WI38 (cell line): ENCODE measurements around the gene GPNMB.

ENCODE experiments used
- H3K4me3 ChIP-seq: 2 replicates; pipeline ENCODE4 v1.5.1; 2011; ENCODE audit warnings: low read depth, mild to moderate bottlenecking, control low read depth, low read length
- TF ChIP-seq, protein P1 (sequence below): IDR thresholded peaks from 2 replicates; pipeline ENCODE4 v1.5.1; 2012; ENCODE audit warnings: low read depth, mild to moderate bottlenecking, control low read depth, low read length

The GPNMB gene

DNA sequence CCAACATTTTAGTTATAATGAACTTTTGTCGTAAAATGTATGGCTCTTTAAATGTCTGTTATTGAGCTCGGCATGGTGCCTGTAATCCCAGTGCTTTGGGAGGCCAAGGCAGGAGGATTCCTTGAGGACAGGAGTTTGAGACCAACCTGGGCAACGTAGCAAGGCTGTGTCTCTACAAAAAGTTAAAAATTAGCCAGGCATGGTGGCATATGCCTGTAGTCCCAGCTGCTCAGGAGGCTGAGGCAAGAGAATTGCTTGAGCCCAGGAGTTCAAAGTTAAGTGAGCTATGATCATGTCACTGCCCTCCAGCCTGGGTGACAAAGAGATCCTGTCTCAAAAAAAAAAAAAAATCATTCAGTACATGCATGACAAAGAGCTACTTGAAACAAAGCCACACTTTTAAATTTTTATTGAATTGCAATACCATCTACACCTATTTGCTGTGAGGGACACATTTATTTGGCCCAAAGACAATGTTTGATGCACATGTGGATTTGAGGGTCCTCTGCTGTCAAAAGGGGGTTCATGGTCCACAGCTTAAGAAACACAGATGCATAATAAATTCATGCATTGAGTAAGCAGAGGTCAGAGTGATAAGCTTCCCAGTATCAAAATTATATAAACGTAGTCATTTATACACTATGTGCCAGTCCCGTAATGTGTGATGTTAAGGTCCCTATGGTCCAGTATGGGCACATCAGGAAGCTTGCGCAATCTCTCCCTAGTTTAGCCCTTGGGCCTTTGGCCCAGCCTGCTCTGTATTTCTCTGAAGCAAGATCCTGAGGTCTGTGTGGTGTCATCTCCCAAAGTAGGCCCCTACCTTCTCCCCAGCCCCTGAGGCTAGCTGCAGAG, 48.2 kb downstream of the GPNMB start:
- TF ChIP-seq, protein P1, sequence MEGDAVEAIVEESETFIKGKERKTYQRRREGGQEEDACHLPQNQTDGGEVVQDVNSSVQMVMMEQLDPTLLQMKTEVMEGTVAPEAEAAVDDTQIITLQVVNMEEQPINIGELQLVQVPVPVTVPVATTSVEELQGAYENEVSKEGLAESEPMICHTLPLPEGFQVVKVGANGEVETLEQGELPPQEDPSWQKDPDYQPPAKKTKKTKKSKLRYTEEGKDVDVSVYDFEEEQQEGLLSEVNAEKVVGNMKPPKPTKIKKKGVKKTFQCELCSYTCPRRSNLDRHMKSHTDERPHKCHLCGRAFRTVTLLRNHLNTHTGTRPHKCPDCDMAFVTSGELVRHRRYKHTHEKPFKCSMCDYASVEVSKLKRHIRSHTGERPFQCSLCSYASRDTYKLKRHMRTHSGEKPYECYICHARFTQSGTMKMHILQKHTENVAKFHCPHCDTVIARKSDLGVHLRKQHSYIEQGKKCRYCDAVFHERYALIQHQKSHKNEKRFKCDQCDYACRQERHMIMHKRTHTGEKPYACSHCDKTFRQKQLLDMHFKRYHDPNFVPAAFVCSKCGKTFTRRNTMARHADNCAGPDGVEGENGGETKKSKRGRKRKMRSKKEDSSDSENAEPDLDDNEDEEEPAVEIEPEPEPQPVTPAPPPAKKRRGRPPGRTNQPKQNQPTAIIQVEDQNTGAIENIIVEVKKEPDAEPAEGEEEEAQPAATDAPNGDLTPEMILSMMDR, result no peak
- no peak overlapping the region for H3K4me3 ChIP-seq

DNA sequence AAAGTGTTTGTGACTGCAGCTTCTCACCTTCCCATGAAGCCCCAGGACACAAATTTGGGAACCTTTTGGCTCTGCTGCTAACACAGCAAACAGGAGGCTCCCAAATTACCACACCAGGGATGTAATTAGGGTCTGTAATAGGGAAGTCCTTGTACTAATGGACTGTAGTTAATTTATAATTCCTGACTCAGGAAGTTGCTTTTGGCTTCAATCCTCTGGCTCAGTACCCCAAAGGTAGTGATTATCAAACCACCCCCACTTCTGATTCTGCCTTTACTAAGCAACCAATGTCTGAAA, 48.8 kb downstream of the GPNMB start:
- TF ChIP-seq, protein P1, result no peak

DNA sequence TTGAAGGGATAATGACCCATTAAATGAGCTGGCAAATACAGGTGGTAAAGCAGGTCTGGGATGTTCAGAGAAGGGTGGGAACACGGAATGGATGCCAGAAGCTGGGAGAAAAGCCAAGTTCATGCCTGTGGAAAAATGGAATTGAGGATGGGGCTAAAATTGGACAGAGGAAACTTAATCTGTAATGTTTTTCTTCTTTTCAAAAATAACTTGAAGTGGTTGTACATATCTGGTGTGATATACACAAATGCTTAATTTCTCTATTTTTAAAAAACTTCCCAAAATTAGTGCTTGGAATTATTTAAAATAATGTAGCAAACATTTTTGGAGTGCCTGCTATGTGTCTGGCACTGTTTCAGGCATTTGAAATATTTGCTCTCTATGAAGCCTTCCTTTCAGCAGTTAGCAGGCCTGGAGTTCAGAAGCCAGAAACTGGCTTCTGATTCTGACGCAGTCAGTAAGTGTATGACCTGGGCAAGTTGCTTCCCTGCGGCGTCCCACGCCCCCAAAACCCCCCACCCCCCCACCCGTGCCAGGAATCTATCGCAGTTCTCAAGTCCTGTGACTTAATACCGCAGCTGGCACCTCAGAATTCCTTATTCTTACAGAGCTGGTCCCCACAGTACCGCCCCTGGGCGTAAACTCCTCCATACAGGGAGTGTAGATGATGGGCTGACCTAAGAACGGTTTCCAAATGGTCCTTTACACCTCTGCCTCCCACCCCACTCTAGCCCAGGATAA, 51.7 kb downstream of the GPNMB start:
- TF ChIP-seq, protein P1, result no peak
- H3K4me3 ChIP-seq, result peak overlapping the region; percentile 73; the same call in 1 of the 2 replicates

More for the DNA sequence above, 48.8 kb downstream of the GPNMB start:
- H3K4me3 ChIP-seq, result no peak overlapping the region

DNA sequence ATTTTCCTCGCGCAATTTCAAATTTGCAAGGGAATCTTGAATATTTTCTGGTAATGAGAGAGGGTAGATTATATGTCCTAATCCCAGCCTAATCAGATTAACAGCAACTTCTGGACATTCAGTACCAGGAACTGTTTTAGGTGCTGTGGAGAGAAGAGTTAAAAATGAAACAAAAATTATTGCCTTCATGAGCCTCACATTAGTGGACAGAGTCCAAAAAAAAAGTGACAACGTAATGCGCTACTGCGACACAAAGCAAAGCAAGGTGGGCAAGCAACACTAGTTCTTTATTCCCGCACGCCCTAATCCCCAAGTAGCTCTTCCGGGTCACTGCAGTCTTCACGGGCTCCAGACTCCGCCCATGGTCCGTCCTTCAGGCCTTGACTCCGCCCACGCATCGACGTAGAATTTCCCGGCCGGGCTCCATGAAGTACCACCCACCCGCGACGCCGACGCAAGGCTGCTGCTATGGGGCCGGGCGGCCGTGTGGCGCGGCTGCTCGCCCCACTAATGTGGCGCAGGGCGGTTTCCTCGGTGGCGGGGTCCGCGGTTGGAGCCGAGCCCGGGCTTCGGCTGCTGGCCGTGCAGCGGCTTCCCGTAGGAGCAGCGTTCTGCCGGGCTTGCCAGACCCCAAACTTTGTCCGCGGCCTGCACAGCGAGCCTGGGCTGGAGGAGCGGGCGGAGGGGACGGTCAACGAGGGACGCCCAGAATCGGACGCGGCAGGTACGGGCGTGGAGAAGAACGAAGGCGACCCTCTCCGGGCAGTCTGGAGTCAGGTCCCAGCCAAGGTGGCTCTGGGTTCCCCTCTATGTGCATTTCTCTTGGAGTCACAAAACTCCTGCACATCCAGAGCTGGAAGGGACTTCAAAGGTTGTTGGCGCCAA, 52.6 kb downstream of the GPNMB start, which contains the start of gene MALSU1:
MALSU1 (plus strand) TSS at position 455 of the 885 bp plus-strand sequence; CDS start at position 469, 14 bp downstream.
- TF ChIP-seq, protein P1, result no peak
- H3K4me3 ChIP-seq, result peak within 1 kb of the TSS; percentile 73

DNA sequence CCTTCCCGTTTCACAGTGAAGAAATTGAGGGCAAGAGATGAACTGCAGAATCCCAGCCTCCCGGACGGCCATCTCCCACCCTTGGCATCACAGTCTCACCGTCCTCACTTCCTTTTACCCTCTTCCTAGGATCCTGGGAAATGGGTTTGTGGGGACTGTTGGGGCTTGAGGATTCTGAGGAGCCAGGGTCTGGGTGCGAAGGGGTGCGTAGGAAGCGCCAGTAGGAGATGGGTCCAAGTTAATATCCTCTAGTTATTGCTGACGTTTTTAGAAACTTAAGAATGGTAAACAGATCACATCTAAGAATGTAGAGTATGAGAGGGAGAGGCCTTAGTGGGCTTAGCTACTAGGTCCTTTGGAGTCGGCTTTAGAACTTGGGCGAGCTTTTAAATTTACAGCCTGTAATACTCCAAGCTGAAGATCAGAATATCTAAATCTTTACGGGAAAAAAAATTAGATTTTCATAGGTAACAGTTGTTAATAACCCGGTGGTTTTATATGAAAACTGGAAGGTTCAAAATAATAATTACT, 53.3 kb downstream of the GPNMB start:
- H3K4me3 ChIP-seq, result peak overlapping the region; percentile 73
- TF ChIP-seq, protein P1, result no peak

DNA sequence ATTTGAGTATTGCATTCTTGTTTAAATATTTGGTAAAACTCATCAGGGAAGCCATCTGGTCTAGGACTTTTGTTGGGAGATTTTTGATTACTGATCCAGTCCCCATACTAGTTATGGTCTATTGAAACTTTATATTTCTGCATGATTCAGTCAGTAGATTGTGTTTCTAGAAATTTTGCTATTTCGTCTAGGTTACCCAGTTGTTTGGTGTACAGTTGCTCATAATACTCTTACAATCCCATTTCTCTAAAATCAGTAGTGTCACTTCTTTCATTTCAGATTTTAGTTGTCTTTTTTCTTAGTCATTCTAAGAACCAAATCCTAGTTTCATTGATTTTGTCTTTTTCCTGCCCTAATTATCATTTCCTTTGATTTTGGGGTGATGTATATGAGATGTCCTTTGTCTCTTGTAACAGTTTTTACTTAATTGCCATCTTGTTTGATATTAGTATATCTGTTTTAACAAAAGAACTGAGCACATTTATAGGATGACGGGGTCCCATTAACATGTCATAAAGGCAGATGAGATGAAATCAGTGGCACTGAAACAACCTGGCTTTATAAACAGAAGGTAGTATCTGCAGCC, 60.5 kb downstream of the GPNMB start:
- H3K4me3 ChIP-seq, result no peak overlapping the region
- TF ChIP-seq, protein P1, result no peak
